GM12864 (cell line): Measurements from ENCODE around the gene FANK1.

ENCODE experiments used
- DNase-seq: peaks from one replicate; pipeline ENCODE4 v3.0.0-alpha.2; 2011; ENCODE audit warnings: low read depth
- H3K4me3 ChIP-seq: 2 replicates; pipeline ENCODE4 v1.5.1; 2011; ENCODE audit warnings: mild to moderate bottlenecking, low read depth, low read length, control low read depth
- CTCF ChIP-seq: IDR thresholded peaks from 2 replicates; pipeline ENCODE4 v1.5.1; 2011; ENCODE audit warnings: low read depth, mild to moderate bottlenecking, moderate library complexity, low read length, control low read depth, inconsistent platforms; ENCODE audit errors: missing control alignments

Gene FANK1

GRCh38 chr10:126054191-126054590 is 157.8 kb downstream of the FANK1 start:
- no peak for TF ChIP-seq CTCF
- no peak for DNase-seq
- H3K4me3 ChIP-seq: no peak overlapping the region

- no peak for DNase-seq
- no peak for TF ChIP-seq CTCF
- no peak overlapping the region for H3K4me3 ChIP-seq
Measured at GRCh38 chr10:126057494-126057893, 161.1 kb downstream of the FANK1 start.

- no peak overlapping the region for H3K4me3 ChIP-seq
- no peak for TF ChIP-seq CTCF
- no peak for DNase-seq
Measured at GRCh38 chr10:126058104-126058503, 161.7 kb downstream of the FANK1 start.

GRCh38 chr10:126058507-126058906 is 162.1 kb downstream of the FANK1 start:
- no peak for TF ChIP-seq CTCF

More at GRCh38 chr10:126058507-126058906, 162.1 kb downstream of the FANK1 start:
- no peak for DNase-seq
- no peak overlapping the region for H3K4me3 ChIP-seq
